ENCODE data around the gene NKX2-3. TPM values are rescaled to one million over a fixed set of nuclear protein-coding genes. Genes with fewer than 3 reads are reported as not detected.

Gene NKX2-3
- total and polyA plus RNA-seq, 4 experiments from 2014 or later, result 0.09 TPM; not detected in 3

DNA sequence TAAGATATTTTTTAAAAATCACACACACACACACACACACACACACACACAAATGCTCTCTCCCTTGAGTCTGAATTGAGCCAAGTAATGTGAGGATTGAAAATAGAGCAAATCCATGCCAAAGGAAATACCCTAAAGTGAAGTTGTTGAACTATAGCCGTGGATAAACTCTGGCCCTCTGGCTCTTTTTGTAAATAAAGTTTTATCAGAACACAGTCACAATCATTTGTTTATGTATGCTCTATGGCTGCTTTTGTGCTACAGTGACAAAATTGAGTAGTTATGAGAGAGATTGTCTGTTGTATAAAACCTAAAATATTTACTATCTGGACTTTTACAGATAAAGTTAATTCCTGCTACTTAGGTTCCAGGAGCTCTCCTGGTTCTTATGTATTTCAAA is 39.1 kb downstream of the NKX2-3 start:
- Mint-ChIP-seq H3K9me3 (no peaks in the 10 kb centered on the region), H3K4me1 (peaks cover 0 to 4% (median 0%) of the 10 kb centered on the region in 4 donors), H3K4me3 (no peak overlapping the region), H3K27ac (no peak overlapping the region), H3K36me3 (no peaks in the 10 kb centered on the region), H3K27me3 (peaks cover 6 to 11% of the 10 kb centered on the region in 2 donors)
- Histone ChIP-seq H3K36me3 (ENCODE audit: insufficient read depth, low read length) (no peaks in the 10 kb centered on the region), H3K4me3 (ENCODE audit: low read length in 2 of 2) (no peak overlapping the region), H3K4me1 (ENCODE audit: insufficient read depth, low read length) (no peaks in the 10 kb centered on the region), H3K27me3 (ENCODE audit: insufficient read depth, low read length) (no peaks in the 10 kb centered on the region), H3K9me3 (ENCODE audit: control insufficient read depth in 1 of 2, low read length in 2 of 2) (no peaks in the 10 kb centered on the region), H3K27ac (ENCODE audit: low read depth, low read length) (no peak overlapping the region)
- ChIA-PET CTCF (ENCODE audit: partially characterized antibody) (no interaction called here), POLR2A (ENCODE audit: partially characterized antibody) (no interaction called here)
- intact Hi-C loops (cut with micrococcal nuclease), result no loop called here
- no peak for DNase-seq

GRCh38 chr10:99573790-99574189 is 41.0 kb downstream of the NKX2-3 start:
- CTCF ChIA-PET (ENCODE audit: partially characterized antibody), result interaction anchor here (0.8 to 0.9 kb wide), 3 partner anchors 14 to 146 kb away, joined by 3 to 4 read pairs (median 3); no protein-coding TSS in a partner anchor
- Histone ChIP-seq H3K9me3 (ENCODE audit: control insufficient read depth in 1 of 2, low read length in 2 of 2) (no peaks in the 10 kb centered on the region), H3K27ac (ENCODE audit: low read depth, low read length) (no peak overlapping the region), H3K36me3 (ENCODE audit: insufficient read depth, low read length) (no peaks in the 10 kb centered on the region), H3K4me1 (ENCODE audit: insufficient read depth, low read length) (no peaks in the 10 kb centered on the region), H3K4me3 (ENCODE audit: low read length in 2 of 2) (no peak overlapping the region), H3K27me3 (ENCODE audit: insufficient read depth, low read length) (no peaks in the 10 kb centered on the region)
- Mint-ChIP-seq H3K4me3 (no peak overlapping the region), H3K4me1 (peaks cover 0 to 4% (median 0%) of the 10 kb centered on the region in 4 donors), H3K27me3 (peaks cover 4 to 10% of the 10 kb centered on the region in 2 donors), H3K9me3 (no peaks in the 10 kb centered on the region), H3K36me3 (no peaks in the 10 kb centered on the region), H3K27ac (no peak overlapping the region)
- intact Hi-C loops (cut with micrococcal nuclease), result no loop called here
- DNase-seq, result no peak
- POLR2A ChIA-PET (ENCODE audit: partially characterized antibody), result no interaction called here

GRCh38 chr10:99579971-99580370 is 47.2 kb downstream of the NKX2-3 start:
- ChIA-PET POLR2A (ENCODE audit: partially characterized antibody) (no interaction called here), CTCF (ENCODE audit: partially characterized antibody) (no interaction called here)
- peaks cover 3 to 8% of the 10 kb centered on the region in 2 donors for H3K27me3 Mint-ChIP-seq
- no peaks in the 10 kb centered on the region for H3K27me3 ChIP-seq (ENCODE audit: insufficient read depth, low read length)
- H3K4me1 ChIP-seq (ENCODE audit: insufficient read depth, low read length), result no peaks in the 10 kb centered on the region
- no peaks in the 10 kb centered on the region for H3K4me1 Mint-ChIP-seq
- no peak overlapping the region for H3K4me3 ChIP-seq (ENCODE audit: low read length in 2 of 2)
- H3K27ac ChIP-seq (ENCODE audit: low read depth, low read length), result no peak overlapping the region
- H3K9me3 Mint-ChIP-seq, result no peaks in the 10 kb centered on the region
- H3K9me3 ChIP-seq (ENCODE audit: control insufficient read depth in 1 of 2, low read length in 2 of 2), result no peaks in the 10 kb centered on the region
- intact Hi-C loops (cut with micrococcal nuclease), result no loop called here
- no peak for DNase-seq
- no peak overlapping the region for H3K27ac Mint-ChIP-seq
- H3K36me3 Mint-ChIP-seq, result no peaks in the 10 kb centered on the region
- no peak overlapping the region for H3K4me3 Mint-ChIP-seq
- H3K36me3 ChIP-seq (ENCODE audit: insufficient read depth, low read length), result no peaks in the 10 kb centered on the region

DNA sequence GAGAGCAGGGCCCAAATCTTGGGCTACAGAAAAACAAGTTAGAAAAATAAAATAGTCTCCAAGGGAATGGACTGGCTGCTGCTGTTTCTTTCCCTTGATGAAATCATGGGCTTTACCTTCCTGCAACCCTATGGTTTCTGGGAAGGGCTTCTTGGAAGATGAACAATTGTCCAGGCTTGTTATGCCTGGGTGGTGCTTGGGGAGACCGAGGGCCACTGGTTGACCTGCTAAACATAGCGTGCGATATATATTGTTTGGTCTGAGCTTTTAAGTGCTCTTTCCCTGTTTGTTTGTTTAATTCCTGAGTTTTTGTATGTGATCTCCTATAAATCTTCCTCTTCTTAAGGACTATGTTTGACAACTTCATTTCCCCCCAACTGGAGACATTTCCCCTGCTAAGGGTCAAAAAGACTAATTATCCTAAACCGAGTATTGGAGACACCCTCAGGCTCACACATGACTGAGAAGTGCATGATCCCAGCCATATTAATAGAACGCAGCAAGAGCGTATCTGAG is 49.6 kb downstream of the NKX2-3 start:
- Histone ChIP-seq H3K36me3 (ENCODE audit: insufficient read depth, low read length) (no peaks in the 10 kb centered on the region), H3K4me1 (ENCODE audit: insufficient read depth, low read length) (no peaks in the 10 kb centered on the region), H3K4me3 (ENCODE audit: low read length in 2 of 2) (no peak overlapping the region), H3K27me3 (ENCODE audit: insufficient read depth, low read length) (no peaks in the 10 kb centered on the region), H3K27ac (ENCODE audit: low read depth, low read length) (no peak overlapping the region), H3K9me3 (ENCODE audit: control insufficient read depth in 1 of 2, low read length in 2 of 2) (no peaks in the 10 kb centered on the region)
- no peak for DNase-seq
- peaks cover 3 to 8% of the 10 kb centered on the region in 2 donors for H3K27me3 Mint-ChIP-seq
- H3K9me3 Mint-ChIP-seq, result no peaks in the 10 kb centered on the region
- ChIA-PET POLR2A (ENCODE audit: partially characterized antibody) (no interaction called here), CTCF (ENCODE audit: partially characterized antibody) (interaction anchor here (1.7 kb wide), 1 partner anchor 21 kb away, joined by 4 read pairs; no protein-coding TSS in a partner anchor)
- H3K4me1 Mint-ChIP-seq, result no peaks in the 10 kb centered on the region
- H3K4me3 Mint-ChIP-seq, result no peak overlapping the region
- H3K27ac Mint-ChIP-seq, result peak overlapping the region in 1 of 7 donors; percentile 53
- no peaks in the 10 kb centered on the region for H3K36me3 Mint-ChIP-seq
- intact Hi-C loops (cut with micrococcal nuclease), result no loop called here

GRCh38 chr10:99583687-99584086 is 50.9 kb downstream of the NKX2-3 start:
- no peak overlapping the region for H3K4me3 ChIP-seq (ENCODE audit: low read length in 2 of 2)
- Mint-ChIP-seq H3K27ac (no peak overlapping the region), H3K27me3 (peaks cover 4 to 10% of the 10 kb centered on the region in 2 donors), H3K4me1 (no peaks in the 10 kb centered on the region), H3K4me3 (no peak overlapping the region), H3K36me3 (no peaks in the 10 kb centered on the region), H3K9me3 (no peaks in the 10 kb centered on the region)
- H3K27me3 ChIP-seq (ENCODE audit: insufficient read depth, low read length), result no peaks in the 10 kb centered on the region
- CTCF ChIA-PET (ENCODE audit: partially characterized antibody), result interaction anchor here (1.7 kb wide), 1 partner anchor 23 kb away, joined by 4 read pairs; no protein-coding TSS in a partner anchor
- no peak overlapping the region for H3K27ac ChIP-seq (ENCODE audit: low read depth, low read length)
- DNase-seq, result no peak
- H3K9me3 ChIP-seq (ENCODE audit: control insufficient read depth in 1 of 2, low read length in 2 of 2), result no peaks in the 10 kb centered on the region
- intact Hi-C loops (cut with micrococcal nuclease), result no loop called here
- no peaks in the 10 kb centered on the region for H3K36me3 ChIP-seq (ENCODE audit: insufficient read depth, low read length)
- H3K4me1 ChIP-seq (ENCODE audit: insufficient read depth, low read length), result no peaks in the 10 kb centered on the region
- POLR2A ChIA-PET (ENCODE audit: partially characterized antibody), result no interaction called here

Other genes with a start within 250 kb of the NKX2-3 start
- under 1 TPM; 0.47 to 0.75 TPM for gene CNNM1, start 203.6 kb upstream of the NKX2-3 start, total RNA-seq
- under 1 TPM in 1 of 2 donors, not detected in 1; 0.03 TPM for gene CNNM1, start 203.6 kb upstream of the NKX2-3 start, polyA plus RNA-seq
- gene GOT1, start 102.3 kb upstream of the NKX2-3 start, total RNA-seq, result 10 to 100 TPM; 10.3 to 10.4 TPM
- 10 to 100 TPM; 18.8 to 19.4 TPM for gene GOT1, start 102.3 kb upstream of the NKX2-3 start, polyA plus RNA-seq
- gene SLC25A28, start 87.5 kb downstream of the NKX2-3 start, total RNA-seq, result 10 to 100 TPM; 85.7 to 91.9 TPM
- gene SLC25A28, start 87.5 kb downstream of the NKX2-3 start, polyA plus RNA-seq, result 10 to 100 TPM; 19.4 to 34.2 TPM
- 1 to 10 TPM; 3.7 to 3.9 TPM for gene ENTPD7, start 126.6 kb downstream of the NKX2-3 start, total RNA-seq
- gene ENTPD7, start 126.6 kb downstream of the NKX2-3 start, polyA plus RNA-seq, result 1 to 10 TPM; 1.7 to 2.2 TPM
- gene COX15, start 199.2 kb downstream of the NKX2-3 start, total RNA-seq, result 10 to 100 TPM; 31.1 to 32.1 TPM
- 10 to 100 TPM; 26.0 to 31.8 TPM for gene COX15, start 199.2 kb downstream of the NKX2-3 start, polyA plus RNA-seq
- gene CUTC, start 199.3 kb downstream of the NKX2-3 start, total RNA-seq, result 10 to 100 TPM; 29.8 to 35.8 TPM
- 10 to 100 TPM; 53.2 to 88.8 TPM for gene CUTC, start 199.3 kb downstream of the NKX2-3 start, polyA plus RNA-seq
- gene ABCC2, start 249.7 kb downstream of the NKX2-3 start, total RNA-seq, result 1 to 10 TPM; 6.5 to 6.7 TPM
- 1 to 10 TPM in 1 of 2 donors, under 1 TPM in 1; 0.72 to 1.1 TPM for gene ABCC2, start 249.7 kb downstream of the NKX2-3 start, polyA plus RNA-seq